Measurements from ENCODE around the gene MITD1. TPM values are rescaled to one million over a fixed set of nuclear protein-coding genes. Genes with fewer than 3 reads are reported as not detected.
"Not testable (repeated sequence)": the region's sequence is repeated elsewhere in the genome, so short reads cannot be mapped to it uniquely, and the experiment has no call there.

The MITD1 gene
- total RNA-seq, 1 donor from 2014 or later, result 23.7 TPM

DNA sequence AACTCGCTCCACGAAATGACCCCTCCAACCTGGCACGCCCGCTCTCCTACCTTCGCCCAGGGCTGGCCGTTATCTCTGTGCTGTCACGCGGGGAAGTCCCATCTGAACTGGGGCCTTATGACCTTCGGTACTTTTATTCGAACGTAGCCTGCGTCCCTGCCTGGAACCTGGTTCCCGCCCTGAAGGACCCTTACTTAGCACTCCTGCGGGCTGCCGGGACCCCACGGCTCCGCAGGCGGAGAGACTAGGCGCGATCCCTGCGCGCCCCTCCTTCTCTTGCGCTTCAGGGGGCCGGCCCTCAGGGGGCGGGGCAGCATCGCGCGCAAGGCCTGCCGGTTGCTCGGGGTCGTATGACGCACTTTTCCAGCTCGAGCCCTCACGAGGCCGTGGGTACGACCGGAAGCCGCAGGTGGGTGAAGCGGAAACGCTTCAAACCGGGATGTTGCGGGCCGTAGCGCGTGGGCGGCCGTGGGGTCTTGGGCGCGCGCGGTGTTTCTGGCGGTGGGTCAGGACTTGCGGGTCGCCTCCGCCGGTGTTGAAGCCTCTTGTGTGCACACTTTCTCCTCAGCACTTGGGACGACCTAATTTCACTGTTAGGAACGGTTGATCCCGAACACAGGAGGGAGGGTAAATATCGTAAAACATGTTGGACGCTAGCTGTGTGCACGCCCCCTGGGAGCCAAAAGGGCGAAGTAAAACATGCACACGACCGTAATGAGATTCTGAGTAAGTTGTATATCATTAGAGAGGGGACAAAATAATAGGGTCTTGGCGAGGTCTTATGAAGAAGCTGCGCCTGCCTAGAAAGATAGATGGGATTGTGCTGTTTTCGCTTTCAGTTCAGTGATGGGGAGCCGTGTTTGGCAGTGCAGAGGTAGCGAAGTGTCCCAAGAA lies 26.0 kb downstream of the MITD1 start, which contains the start of the genes LIPT1 and TSGA10:
Gene LIPT1 (plus strand): TSS at position 325 of the 894 bp plus-strand sequence. CDS start 6,991 bp downstream, outside the sequence.
Gene TSGA10 (minus strand): TSS at position 300 of the 894 bp plus-strand sequence. CDS start 45,503 bp downstream, outside the sequence.
- peak; percentile 49 for DNase-seq (ENCODE audit: low read depth, low spot score)

DNA sequence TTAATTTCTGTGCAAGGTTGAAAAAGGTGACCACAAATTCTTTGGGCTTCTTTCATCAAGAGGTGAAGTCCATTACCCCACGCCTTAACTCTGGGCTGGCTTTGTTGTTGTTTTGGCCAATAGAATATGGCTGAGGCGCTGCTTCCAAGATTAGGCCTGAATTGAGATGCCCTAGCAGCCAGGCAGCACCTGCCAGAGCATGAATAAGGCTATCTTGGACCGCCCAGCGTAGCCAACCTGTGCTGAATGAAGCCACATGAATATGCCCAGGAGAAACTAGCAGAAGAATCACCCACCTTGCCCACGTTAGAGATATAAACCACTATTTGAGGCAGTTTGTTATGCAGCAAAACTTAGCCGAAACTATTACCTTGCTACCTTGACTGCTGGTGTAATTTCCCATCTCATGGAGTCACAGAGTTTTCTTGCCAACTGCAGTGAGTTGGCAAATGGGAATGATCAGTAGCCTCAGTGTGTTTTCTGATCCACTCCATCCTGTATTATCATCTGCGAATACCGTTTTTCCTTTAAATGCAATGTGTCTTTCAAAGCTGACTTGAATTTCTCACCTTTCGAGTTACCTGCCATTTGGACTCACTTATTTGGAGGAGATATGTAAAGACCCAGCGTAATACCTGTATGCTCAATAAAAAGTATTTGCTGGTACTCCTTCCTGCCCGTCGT lies 26.8 kb downstream of the MITD1 start:
- DNase-seq (ENCODE audit: low read depth, low spot score), result no peak

DNA sequence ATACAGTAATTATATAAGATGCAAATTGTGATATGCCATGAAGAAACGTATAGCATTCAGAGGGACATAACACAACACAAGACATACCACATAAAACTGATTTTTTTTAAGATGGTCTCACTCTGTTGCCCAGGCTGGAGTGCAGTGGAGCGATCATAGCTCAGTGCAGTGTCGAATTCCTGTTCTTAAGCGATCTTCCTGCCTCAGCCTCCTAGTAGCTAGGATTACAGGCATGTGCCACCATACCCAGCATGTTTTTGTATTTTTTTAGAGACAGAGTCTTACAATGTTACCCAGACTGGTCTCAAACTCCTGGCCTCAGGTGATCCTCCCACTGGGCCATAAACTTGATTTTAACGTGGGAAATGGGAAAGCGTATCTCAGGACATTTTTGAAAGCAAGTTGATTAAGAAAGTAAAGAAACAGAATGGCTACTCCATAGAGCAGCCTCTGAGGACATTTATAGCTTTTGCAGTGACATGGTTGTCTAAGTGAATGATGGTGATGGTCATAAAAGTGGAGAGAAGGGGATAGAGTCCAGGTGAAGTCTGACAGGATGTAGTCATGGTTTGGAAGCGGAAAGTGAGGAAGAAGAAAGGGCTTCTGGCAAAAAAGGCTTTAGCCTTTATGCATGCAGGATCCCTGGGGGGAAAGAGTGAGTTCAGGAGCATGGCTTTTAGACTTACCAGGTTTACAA lies 28.5 kb downstream of the MITD1 start:
- DNase-seq (ENCODE audit: low read depth, low spot score), result no peak

DNA sequence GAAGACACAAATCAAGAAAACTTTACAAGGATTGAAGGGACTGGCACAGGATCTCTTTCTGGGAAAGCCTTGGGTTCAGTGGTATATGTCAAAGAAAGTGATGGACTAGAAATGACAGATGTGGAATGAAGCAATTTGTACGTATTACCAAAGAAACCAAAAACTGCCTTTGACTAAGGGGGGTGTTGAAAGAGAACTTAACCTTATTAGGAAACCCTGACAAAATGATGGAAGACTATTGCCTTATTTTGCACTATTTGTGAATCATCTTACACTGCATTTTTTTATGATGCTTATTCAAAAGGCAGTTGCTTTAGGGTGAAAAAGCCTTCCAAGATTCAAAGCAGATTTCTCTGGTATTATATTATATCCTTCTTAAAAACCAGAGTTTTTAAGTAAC lies 30.2 kb downstream of the MITD1 start:
- no peak for DNase-seq (ENCODE audit: low read depth, low spot score)

DNA sequence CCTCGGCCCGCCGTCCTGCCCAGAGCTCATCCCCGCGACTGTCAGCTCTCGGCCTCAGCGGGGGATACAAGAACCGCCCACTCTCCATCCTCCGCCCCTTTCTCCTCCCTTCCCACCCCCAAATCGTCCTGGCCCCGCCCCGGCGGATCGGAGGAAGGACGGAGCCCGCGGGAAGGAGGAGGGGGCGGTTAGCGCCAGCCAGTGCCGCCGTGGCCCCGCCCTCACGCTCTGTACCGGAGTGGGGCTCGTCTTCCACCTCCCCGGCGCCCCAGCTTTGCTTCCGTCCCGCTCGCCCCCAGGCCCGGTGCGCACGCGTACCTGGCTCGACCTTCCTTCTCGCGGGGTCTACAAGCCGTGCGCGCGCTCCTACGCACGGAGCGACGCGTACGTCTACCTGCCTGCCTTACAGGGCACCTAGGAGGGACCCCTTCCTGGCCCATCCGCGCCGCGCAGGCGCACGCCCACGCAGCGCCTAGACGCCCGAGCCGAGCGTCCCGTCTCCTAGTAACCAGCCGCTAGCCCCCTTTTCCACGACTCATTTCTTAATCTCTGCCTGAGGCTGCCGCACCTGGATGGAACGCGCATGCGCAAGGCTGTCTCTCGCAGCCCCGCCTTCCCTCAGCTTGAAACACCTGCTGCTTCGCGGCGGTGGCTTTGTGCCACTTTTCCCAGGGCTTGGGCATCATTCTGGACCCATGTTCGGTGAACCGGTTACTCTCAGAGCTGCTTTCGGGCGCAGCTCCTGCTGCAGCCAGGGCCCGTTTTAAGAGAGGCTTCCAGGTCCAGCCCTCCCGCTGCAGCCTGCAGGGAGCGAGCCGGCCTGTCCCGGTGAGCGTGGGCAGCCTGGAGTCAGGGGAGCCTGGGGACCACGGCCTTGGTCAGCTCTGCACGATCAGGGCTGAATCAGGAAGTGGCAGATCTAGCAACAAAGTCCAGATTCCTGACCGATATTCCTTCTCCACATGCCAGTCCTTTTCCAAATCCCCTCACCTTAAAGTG lies 39.4 kb downstream of the MITD1 start, which contains the start of gene C2orf15:
Gene C2orf15 (plus strand): TSS at position 598 of the 999 bp plus-strand sequence. CDS start 8,852 bp downstream, outside the sequence.
- DNase-seq (ENCODE audit: low read depth, low spot score), result peak; percentile 20

DNA sequence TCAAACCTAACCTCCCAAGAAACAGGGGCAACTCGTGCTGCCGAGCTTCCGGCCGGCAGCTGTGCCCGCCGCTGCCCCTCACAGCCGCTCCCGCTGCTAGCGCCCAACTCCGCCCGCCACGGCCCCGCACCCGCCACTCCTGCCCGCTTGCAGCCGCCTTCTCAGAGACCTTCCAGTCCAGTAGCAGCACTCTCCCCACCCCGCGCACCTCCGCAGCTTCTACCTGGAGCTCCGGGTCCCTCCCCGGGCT lies 40.1 kb downstream of the MITD1 start:
- no peak for DNase-seq (ENCODE audit: low read depth, low spot score)

DNA sequence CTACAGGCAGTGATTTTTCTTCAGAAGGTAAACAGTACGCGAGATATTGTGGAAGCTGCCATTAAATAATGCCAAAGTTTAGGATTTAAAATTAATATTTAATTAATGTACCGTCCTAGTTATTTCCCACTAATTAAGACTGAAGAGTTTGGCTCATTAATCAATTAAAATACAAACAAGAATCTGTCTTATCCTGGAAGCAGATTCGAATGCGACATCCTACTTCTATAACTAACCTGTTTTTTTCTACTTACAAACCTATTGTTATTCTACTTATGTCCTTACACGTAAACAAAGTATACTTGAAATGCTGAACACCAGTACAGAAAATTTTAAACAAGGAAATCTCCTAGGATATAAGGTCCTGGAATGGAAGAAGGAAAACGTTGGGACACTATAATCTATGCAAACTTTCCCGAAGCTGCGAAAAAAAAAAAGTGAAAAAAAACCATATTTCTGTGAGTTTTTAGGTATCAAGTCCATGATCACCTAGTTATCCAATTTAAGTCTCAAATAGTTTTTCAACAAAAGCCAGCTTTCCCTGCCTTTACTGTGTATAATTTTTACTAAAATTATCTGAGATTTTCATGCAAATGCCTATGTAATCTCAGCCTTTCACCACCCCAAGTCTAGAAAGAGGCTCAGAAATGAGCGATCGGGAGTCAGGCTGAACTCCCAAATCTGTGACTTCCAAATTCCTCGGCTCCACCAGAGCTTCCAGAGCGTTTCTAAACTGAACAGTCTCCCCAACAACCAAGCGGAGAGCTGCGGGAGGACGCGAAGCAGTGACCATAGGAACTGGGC lies 40.6 kb downstream of the MITD1 start:
- DNase-seq (ENCODE audit: low read depth, low spot score), result no peak

DNA sequence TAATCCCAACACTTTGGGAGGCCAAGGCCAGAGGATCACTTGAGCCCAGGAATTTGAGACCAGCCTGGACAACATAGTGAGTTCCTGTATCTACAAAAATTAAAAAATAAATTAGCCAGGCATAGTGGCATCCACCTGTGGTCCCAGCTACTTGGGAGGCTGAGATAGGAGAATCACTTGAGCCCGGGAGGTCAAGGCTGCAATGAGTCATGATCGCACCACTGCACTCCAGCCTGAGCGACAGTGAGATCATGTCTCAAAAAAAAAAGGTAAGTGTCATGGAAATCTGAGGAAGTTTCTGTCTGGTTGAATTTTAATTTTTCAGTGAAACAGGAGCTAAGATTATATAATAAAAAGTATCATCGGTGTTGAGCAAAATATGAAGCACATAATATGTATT lies 41.9 kb downstream of the MITD1 start:
- no peak for DNase-seq (ENCODE audit: low read depth, low spot score)

DNA sequence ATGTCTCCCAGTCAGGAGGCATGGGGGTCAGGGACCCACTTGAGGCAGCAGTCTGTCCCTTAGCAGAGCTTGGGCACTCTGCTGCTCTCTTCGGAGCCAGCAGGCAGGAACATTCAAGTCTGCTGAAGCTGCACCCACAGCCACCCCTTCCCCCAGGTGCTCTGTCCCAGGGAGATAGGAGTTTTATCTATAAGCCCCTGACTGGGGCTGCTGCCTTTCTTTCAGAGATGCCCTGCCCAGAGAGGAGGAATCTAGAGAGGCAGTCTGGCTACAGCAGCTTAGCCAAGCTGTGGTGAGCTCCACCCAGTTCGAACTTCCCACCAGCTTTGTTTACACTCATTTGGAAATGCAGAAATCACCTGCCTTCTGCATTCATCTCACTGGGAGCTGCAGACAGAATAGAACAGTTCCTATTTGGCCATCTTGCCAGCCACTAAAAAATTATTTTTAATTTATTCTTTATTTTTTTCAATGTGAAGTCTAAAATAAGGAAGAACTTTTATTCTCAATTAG lies 45.8 kb downstream of the MITD1 start:
- DNase-seq (ENCODE audit: low read depth, low spot score), result not testable (repeated sequence)

DNA sequence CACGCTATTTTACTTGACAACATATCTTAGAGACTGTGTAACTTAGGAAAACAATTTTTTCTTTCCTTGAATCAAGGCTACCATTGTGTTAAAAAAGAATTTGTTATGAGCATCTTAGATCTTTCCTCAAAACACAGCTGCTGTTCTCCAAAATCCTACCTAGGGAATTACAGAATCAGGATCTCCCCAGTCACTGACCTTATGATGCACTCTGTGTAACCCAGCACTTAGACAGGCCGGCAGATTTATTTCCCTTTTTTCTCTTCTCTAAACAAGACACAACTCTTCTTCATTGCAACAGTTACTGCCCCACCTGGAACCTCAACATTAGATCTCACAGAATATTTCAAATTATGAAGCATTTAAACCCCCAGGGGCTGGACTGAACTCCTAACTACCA lies 52.9 kb downstream of the MITD1 start:
- DNase-seq (ENCODE audit: low read depth, low spot score), result no peak

Other genes with a start within 250 kb of the MITD1 start
- 9.7 and 9.9 TPM in 2 replicates for gene CRACDL, start 244.8 kb downstream of the MITD1 start, total RNA-seq
- gene C2orf15, start 39.4 kb downstream of the MITD1 start, total RNA-seq, result 0.07 and 0.28 TPM in 2 replicates
- gene TSGA10, start 26.1 kb downstream of the MITD1 start, total RNA-seq, result 1.3 and 2.4 TPM in 2 replicates
- 4.8 and 9.1 TPM in 2 replicates for gene LIPT1, start 26.1 kb downstream of the MITD1 start, total RNA-seq
- gene MRPL30, start 126 bp upstream of the MITD1 start, total RNA-seq, result 44.5 and 48.9 TPM in 2 replicates
- not detected in 2 replicates for gene LYG2, start 74.6 kb upstream of the MITD1 start, total RNA-seq
- gene LYG1, start 120.1 kb upstream of the MITD1 start, total RNA-seq, result 0.26 and 0.39 TPM in 2 replicates
- 72.6 and 82.5 TPM in 2 replicates for gene TXNDC9, start 155.3 kb upstream of the MITD1 start, total RNA-seq
- 28.9 and 33.3 TPM in 2 replicates for gene EIF5B, start 156.3 kb upstream of the MITD1 start, total RNA-seq

All from pulmonary artery endothelial cell (primary cell).